Measurements from ENCODE around the gene CPNE5. TPM values are rescaled to one million over a fixed set of nuclear protein-coding genes. Genes with fewer than 3 reads are reported as not detected.

The CPNE5 gene
- total and polyA plus RNA-seq, 9 of the 15 experiments (the other 6 are each of a cell fraction or from before 2014, with no cell fraction given), result 0.14 to 1.0 (median 0.46) TPM; not detected in 2

- 30% methylated on average over 7 of the region's 7 CpGs for WGBS (ENCODE audit: insufficient coverage, low coverage, missing lambda C conversion rate)
- H2AFZ ChIP-seq (ENCODE audit: low read depth, low read length), result no peak overlapping the region
- ATAC-seq (no peak), DNase-seq (ENCODE audit: extremely low read depth in 1 of 4, low spot score in 3 of 4) (no peak), FAIRE-seq (no peak)
- POLR2A ChIA-PET, result no interaction called here
- peaks cover 34 to 55% of the 10 kb centered on the region in 2 experiments for H3K27me3 ChIP-seq (ENCODE audit: control insufficient read depth in 2 of 2, insufficient read depth in 2 of 2, low read length in 2 of 2)
- H3K27ac ChIP-seq (ENCODE audit: extremely low read depth, low read depth, low read length), result no peak overlapping the region
- no peak overlapping the region for H3K4me2 ChIP-seq (ENCODE audit: insufficient read depth, low read length)
- CTCF ChIA-PET (ENCODE audit: low intra/inter-chr PET ratio), result no interaction called here
- H3K9ac ChIP-seq (ENCODE audit: insufficient read depth in 1 of 2, low read depth in 2 of 2, low read length in 2 of 2), result no peak overlapping the region
- H3K36me3 ChIP-seq (ENCODE audit: control insufficient read depth, insufficient read depth, low read length), result no peaks in the 10 kb centered on the region
- no peaks in the 10 kb centered on the region for H3K9me1 ChIP-seq (ENCODE audit: control insufficient read depth, insufficient read depth, low read length)
- H3K79me2 ChIP-seq (ENCODE audit: control insufficient read depth, insufficient read depth, low read length), result no peaks in the 10 kb centered on the region
- H4K20me1 ChIP-seq (replicated peaks; ENCODE audit: control insufficient read depth, insufficient read depth, low read length), result no peaks in the 10 kb centered on the region; the same call in 1 of the 2 replicates
- in situ Hi-C loops (cut with MboI), result loop anchor here (10.0 kb wide), 1 partner anchor 113 kb away; no protein-coding TSS in a partner anchor
- H3K4me3 ChIP-seq, result no peak overlapping the region
- H3K4me1 ChIP-seq (replicated peaks in 1 of 2; ENCODE audit: control insufficient read depth in 2 of 2, insufficient read depth in 2 of 2, low read length in 2 of 2), result peaks cover 0 to 3% of the 10 kb centered on the region in 2 experiments; a peak in 1 of 5 replicates
- H3K9me3 ChIP-seq (replicated peaks; ENCODE audit: control insufficient read depth, insufficient read depth, low read depth, low read length), result no peaks in the 10 kb centered on the region
- BruUV-seq (replicated peaks), result no TSS peak
- intact Hi-C loops (cut with micrococcal nuclease), result no loop called here
- TF ChIP-seq FOXK2 (conservative IDR thresholded peaks at IDR 0.05 in 1 of 2, IDR thresholded peaks at IDR 0.05 in 1 of 2; ENCODE audit: low read depth in 2 of 2) (no peak), POLR2B (IDR thresholded peaks at IDR 0.05; ENCODE audit: low read depth, partially characterized antibody) (no peak), ZNF165 (CRISPR knock-in tag; IDR thresholded peaks at IDR 0.05; ENCODE audit: borderline replicate concordance) (no peak), RBM22 (IDR thresholded peaks at IDR 0.05; ENCODE audit: low read depth, low read length, poor library complexity, severe bottlenecking) (no peak), ZBTB5 (IDR thresholded peaks at IDR 0.05) (no peak), SNAPC5 (CRISPR knock-in tag; IDR thresholded peaks at IDR 0.05) (no peak), ZNF398 (CRISPR knock-in tag; IDR thresholded peaks at IDR 0.05) (no peak), SFPQ (IDR thresholded peaks at IDR 0.05; ENCODE audit: low read depth, low read length) (no peak), ZNF584 (CRISPR knock-in tag; IDR thresholded peaks at IDR 0.05; ENCODE audit: low read depth) (no peak), NFIC (IDR thresholded peaks at IDR 0.05) (no peak), MBD1 (CRISPR knock-in tag; IDR thresholded peaks at IDR 0.05) (no peak), HNRNPL (IDR thresholded peaks at IDR 0.05; ENCODE audit: low read depth, low read length) (no peak)
These were observed 111.7 kb downstream of the CPNE5 start for GRCh38 chr6:36727505-36728021.
